Measurements from ENCODE around the gene KLK1. TPM values are rescaled to one million over a fixed set of nuclear protein-coding genes. Genes with fewer than 3 reads are reported as not detected.

The KLK1 gene
- total RNA-seq, 1 donor from 2014 or later: 5.0 TPM

DNA sequence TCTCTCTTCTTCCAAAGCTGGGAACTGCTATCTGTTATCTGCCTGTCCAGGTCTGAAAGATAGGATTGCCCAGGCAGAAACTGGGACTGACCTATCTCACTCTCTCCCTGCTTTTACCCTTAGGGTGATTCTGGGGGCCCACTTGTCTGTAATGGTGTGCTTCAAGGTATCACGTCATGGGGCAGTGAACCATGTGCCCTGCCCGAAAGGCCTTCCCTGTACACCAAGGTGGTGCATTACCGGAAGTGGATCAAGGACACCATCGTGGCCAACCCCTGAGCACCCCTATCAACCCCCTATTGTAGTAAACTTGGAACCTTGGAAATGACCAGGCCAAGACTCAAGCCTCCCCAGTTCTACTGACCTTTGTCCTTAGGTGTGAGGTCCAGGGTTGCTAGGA lies 36.3 kb upstream of the KLK1 start:
- no peak overlapping the region for H3K4me3 ChIP-seq (ENCODE audit: low read depth, low read length)
- DNase-seq (ENCODE audit: low read depth): no peak
- TF ChIP-seq, protein P1, sequence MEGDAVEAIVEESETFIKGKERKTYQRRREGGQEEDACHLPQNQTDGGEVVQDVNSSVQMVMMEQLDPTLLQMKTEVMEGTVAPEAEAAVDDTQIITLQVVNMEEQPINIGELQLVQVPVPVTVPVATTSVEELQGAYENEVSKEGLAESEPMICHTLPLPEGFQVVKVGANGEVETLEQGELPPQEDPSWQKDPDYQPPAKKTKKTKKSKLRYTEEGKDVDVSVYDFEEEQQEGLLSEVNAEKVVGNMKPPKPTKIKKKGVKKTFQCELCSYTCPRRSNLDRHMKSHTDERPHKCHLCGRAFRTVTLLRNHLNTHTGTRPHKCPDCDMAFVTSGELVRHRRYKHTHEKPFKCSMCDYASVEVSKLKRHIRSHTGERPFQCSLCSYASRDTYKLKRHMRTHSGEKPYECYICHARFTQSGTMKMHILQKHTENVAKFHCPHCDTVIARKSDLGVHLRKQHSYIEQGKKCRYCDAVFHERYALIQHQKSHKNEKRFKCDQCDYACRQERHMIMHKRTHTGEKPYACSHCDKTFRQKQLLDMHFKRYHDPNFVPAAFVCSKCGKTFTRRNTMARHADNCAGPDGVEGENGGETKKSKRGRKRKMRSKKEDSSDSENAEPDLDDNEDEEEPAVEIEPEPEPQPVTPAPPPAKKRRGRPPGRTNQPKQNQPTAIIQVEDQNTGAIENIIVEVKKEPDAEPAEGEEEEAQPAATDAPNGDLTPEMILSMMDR (conservative IDR thresholded peaks at IDR 0.05; ENCODE audit: low read depth, low read length): no peak

DNA sequence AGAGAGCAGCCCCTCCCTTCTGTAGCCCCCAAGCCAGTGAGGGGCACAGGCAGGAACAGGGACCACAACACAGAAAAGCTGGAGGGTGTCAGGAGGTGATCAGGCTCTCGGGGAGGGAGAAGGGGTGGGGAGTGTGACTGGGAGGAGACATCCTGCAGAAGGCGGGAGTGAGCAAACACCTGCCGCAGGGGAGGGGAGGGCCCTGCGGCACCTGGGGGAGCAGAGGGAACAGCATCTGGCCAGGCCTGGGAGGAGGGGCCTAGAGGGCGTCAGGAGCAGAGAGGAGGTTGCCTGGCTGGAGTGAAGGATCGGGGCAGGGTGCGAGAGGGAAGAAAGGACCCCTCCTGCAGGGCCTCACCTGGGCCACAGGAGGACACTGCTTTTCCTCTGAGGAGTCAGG lies 35.3 kb upstream of the KLK1 start:
- H3K4me3 ChIP-seq (ENCODE audit: low read depth, low read length): no peak overlapping the region
- no peak for DNase-seq (ENCODE audit: low read depth)
- TF ChIP-seq, protein P1 (conservative IDR thresholded peaks at IDR 0.05; ENCODE audit: low read depth, low read length): no peak

DNA sequence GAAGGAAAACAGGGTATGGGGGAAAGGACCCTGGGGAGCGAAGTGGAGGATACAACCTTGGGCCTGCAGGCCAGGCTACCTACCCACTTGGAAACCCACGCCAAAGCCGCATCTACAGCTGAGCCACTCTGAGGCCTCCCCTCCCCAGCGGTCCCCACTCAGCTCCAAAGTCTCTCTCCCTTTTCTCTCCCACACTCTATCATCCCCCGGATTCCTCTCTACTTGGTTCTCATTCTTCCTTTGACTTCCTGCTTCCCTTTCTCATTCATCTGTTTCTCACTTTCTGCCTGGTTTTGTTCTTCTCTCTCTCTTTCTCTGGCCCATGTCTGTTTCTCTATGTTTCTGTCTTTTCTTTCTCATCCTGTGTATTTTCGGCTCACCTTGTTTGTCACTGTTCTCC lies 33.8 kb upstream of the KLK1 start:
- TF ChIP-seq, protein P1 (conservative IDR thresholded peaks at IDR 0.05; ENCODE audit: low read depth, low read length): no peak
- no peak overlapping the region for H3K4me3 ChIP-seq (ENCODE audit: low read depth, low read length)
- DNase-seq (ENCODE audit: low read depth): no peak

DNA sequence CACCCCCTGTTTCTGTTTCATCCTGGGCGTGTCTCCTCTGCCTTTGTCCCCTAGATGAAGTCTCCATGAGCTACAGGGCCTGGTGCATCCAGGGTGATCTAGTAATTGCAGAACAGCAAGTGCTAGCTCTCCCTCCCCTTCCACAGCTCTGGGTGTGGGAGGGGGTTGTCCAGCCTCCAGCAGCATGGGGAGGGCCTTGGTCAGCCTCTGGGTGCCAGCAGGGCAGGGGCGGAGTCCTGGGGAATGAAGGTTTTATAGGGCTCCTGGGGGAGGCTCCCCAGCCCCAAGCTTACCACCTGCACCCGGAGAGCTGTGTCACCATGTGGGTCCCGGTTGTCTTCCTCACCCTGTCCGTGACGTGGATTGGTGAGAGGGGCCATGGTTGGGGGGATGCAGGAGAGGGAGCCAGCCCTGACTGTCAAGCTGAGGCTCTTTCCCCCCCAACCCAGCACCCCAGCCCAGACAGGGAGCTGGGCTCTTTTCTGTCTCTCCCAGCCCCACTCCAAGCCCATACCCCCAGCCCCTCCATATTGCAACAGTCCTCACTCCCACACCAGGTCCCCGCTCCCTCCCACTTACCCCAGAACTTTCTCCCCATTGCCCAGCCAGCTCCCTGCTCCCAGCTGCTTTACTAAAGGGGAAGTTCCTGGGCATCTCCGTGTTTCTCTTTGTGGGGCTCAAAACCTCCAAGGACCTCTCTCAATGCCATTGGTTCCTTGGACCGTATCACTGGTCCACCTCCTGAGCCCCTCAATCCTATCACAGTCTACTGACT lies 31.2 kb upstream of the KLK1 start, which contains the start of gene KLK3:
Gene KLK3, plus strand, starts transcription at position 280 of the 775 bp plus-strand sequence. Its CDS starts 41 bp downstream, at position 321.
- TF ChIP-seq, protein P1 (conservative IDR thresholded peaks at IDR 0.05; ENCODE audit: low read depth, low read length): no peak

DNA sequence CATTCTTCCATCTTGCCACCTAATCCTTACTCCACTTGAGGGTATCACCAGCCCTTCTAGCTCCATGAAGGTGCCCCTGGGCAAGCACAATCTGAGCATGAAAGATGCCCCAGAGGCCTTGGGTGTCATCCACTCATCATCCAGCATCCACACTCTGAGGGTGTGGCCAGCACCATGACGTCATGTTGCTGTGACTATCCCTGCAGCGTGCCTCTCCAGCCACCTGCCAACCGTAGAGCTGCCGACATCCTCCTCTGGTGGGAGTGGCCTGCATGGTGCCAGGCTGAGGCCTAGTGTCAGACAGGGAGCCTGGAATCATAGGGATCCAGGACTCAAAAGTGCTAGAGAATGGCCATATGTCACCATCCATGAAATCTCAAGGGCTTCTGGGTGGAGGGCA lies 28.0 kb upstream of the KLK1 start:
- no peak overlapping the region for H3K4me3 ChIP-seq (ENCODE audit: low read depth, low read length)
- TF ChIP-seq, protein P1 (conservative IDR thresholded peaks at IDR 0.05; ENCODE audit: low read depth, low read length): no peak
- DNase-seq (ENCODE audit: low read depth): no peak

More for the DNA sequence above, 31.2 kb upstream of the KLK1 start, which contains the start of gene KLK3:
- DNase-seq (ENCODE audit: low read depth): no peak
- H3K4me3 ChIP-seq (ENCODE audit: low read depth, low read length): no peak within 1 kb of the TSS

DNA sequence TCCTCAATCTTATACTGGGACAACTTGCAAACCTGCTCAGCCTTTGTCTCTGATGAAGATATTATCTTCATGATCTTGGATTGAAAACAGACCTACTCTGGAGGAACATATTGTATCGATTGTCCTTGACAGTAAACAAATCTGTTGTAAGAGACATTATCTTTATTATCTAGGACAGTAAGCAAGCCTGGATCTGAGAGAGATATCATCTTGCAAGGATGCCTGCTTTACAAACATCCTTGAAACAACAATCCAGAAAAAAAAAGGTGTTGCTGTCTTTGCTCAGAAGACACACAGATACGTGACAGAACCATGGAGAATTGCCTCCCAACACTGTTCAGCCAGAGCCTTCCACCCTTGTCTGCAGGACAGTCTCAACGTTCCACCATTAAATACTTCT lies 27.2 kb upstream of the KLK1 start:
- TF ChIP-seq, protein P1 (conservative IDR thresholded peaks at IDR 0.05; ENCODE audit: low read depth, low read length): no peak

More for the DNA sequence above, 27.2 kb upstream of the KLK1 start:
- no peak for DNase-seq (ENCODE audit: low read depth)
- H3K4me3 ChIP-seq (ENCODE audit: low read depth, low read length): no peak overlapping the region
